RCC 7860 (cell line): ENCODE results near the gene MOGAT2.
A peak's percentile ranks its signal among the peaks of the same experiment; 100 is the strongest.
"Not testable (repeated sequence)": the region's sequence is repeated elsewhere in the genome, so short reads cannot be mapped to it uniquely, and the experiment has no call there.

Experiments
- DNase-seq: peaks from one replicate; pipeline ENCODE4 v3.0.0-alpha.2; 2015; ENCODE audit warnings: low spot score
- FAIRE-seq: peaks from 2 replicates; lab custom pipeline; 2012; peaks lifted over from hg19 to GRCh38; lab: Jason Lieb, UNC

The MOGAT2 gene

GRCh38 chr11:75748729-75749273, 31.2 kb downstream of the MOGAT2 start:
- not testable (repeated sequence) for FAIRE-seq, DNase-seq

GRCh38 chr11:75754933-75755332, 37.3 kb downstream of the MOGAT2 start:
- DNase-seq, FAIRE-seq: not testable (repeated sequence)

GRCh38 chr11:75757651-75758050, 40.0 kb downstream of the MOGAT2 start:
- DNase-seq: no peak
- FAIRE-seq: no peak

GRCh38 chr11:75759832-75760231, 42.2 kb downstream of the MOGAT2 start:
- no peak for DNase-seq
- no peak for FAIRE-seq

- no peak for DNase-seq
- no peak for FAIRE-seq
These were observed 42.6 kb downstream of the MOGAT2 start for GRCh38 chr11:75760243-75760642.

DNA sequence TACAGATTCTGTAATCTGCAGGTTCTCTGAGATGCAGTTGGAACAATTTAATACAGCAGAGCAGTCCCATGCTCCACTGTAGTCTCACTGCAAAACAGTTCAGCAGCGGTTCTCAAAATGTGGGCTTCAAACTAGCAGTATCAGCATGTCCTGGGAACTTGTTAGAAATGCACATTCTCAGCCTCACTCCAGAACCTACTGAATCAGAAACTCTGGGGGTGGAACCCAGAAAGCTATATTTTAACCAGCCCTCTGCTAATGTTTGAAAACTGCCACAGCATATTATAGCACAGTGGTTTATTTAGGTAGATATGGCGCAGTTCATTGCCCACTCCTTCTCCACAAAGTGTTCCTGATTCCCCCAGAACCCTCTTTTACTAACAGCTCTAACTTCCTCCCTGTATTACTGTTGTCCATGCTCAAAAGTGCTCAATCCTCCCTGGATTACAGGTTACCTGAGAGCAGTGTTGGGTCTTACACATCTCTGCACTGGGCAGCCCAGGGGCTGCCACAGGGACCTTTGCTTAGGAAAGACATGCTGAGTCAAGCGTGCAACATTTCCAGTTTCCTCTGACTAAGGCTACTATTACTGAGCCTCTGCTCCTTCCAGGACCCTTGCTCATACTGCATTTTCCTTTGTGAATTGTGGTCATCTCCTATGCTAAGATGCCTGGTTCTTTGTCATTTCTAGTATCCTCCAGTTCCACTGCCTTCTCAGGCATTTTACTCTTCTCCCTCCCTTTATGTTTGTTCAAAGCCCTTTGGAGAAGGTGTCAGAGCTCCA, 43.3 kb downstream of the MOGAT2 start:
- FAIRE-seq (no peak), DNase-seq (peak; percentile 14)

DNA sequence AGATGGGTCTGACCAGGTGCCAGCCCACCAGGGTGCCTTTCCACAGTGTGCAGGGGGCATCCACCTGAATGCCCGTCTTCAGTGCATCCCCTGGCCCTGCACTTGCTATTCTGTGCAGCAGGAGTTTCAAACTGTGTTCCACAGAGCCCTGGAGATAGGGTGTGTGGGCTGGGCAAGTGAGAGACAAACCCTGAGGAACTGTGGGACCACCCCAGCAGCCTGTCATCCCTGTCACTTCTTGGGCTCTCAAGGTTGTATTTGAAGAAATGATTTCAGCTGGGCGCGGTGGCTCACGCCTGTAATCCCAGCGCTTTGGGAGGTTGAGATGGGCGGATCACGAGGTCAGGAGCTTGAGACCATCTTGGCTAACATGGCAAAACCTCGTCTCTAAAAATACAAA, 44.5 kb downstream of the MOGAT2 start:
- no peak for DNase-seq
- FAIRE-seq: no peak

DNA sequence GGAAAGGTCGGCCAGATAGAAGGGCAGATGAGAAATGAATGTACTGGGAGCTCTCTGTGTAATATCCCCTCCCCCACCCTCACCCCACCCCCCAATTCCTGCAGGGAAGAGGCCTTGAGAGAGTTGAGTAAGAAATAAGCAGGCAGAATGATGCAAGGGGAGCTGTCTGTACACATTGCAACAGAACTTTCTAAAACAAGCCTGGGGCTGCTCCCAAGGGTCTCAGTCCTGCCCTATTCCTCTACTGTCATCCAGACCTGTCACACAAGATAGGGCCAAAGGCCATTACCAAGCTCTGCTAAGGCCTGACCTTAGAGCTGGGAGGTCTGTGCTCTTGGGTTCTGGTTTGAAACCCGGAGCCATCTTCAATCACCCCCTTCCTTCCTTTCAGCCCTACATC, 45.2 kb downstream of the MOGAT2 start:
- FAIRE-seq (no peak), DNase-seq (no peak)

DNA sequence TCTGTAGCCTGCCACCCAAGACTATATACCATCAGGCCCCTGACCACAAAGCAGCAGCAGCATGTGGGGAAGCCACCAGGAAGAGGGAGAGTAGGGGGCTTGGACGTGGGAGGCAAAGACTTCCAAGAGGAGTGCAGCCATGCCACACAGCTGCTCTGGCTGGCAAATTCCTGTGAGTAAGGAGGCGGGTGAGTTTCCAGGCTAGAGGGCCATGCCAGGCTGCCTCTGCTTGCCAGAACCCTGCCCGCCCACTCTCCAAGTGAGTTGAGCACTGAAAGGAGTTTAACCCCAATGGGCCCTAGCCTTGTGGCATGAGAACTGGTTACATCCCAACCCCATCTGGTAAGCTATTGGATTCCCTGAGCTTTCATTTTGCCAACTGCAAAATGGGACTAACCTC, 46.2 kb downstream of the MOGAT2 start:
- DNase-seq: no peak
- no peak for FAIRE-seq

- FAIRE-seq (no peak), DNase-seq (no peak)
These were observed 47.5 kb downstream of the MOGAT2 start for GRCh38 chr11:75765116-75765515.

DNA sequence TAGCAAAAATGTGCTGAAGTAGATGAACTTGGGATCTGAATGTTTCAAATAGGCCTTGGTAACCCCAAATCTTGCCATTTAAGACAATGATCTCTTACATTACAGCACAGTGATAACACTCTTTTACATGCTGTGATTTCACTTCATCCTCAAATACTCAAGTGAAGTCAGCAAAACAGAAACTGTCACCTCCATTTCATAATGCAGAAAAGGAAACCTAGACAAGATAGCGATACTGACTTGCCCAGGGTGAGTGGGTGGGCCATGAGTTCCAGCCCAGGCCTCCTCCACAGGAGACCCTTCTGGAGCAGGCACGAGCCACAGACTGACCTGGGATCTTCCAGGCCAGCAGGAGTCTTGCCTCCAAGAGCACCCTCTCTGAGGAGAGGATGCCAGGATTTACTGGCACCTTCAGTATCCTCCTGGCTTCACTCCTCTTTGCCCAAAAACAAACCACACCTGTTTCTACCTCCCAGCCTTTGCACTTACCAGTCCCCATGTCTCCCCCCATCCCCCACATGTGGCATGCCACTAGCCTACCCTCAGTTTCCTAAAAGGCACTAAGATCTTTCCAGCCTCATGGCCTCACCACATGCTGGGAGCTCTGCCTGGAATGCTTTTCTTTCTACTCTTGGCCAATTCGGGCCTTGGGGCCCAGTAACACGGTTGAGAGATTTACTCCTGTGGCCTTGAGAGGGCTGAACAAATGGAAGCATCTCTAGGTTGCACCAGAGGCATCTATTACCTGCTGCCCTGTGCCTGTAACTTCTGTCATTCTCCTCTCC, 49.0 kb downstream of the MOGAT2 start:
- no peak for DNase-seq
- no peak for FAIRE-seq

- FAIRE-seq (no peak), DNase-seq (no peak)
These were observed 49.6 kb downstream of the MOGAT2 start for GRCh38 chr11:75767228-75767572.

GRCh38 chr11:75767793-75768111, 50.1 kb downstream of the MOGAT2 start:
- DNase-seq (no peak), FAIRE-seq (no peak)

DNA sequence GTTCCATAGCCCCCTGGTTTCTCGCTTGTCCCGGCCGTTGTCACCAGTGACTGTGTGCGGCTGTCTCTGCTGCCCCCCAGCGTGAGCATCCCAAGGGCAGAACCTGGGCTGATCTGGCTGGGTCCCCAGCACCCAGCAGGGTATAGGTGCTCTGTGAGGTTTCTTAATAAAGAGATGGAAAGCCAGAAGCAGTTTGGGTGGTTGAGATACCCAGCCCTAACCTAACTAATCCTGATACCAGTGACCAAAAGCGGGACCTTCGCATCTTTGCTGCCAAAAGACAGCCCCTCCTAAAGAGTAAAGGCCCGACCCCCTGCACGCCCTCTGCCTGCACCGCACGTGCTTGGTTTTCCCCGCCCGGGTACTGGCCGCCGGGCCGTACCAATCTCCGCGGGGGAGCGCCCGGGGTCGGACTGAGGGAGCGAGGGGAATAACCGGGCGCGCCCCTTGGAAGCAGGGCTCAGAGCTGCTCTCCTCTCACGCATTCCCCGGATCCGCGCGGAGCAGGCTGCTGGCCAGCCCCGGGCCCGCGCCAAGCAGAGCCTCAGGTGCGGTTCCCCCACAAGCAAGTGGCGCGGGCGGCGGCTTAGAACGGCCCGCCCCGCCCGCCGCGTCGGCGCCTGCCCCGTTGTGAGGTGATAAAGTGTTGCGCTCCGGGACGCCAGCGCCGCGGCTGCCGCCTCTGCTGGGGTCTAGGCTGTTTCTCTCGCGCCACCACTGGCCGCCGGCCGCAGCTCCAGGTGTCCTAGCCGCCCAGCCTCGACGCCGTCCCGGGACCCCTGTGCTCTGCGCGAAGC, 50.7 kb downstream of the MOGAT2 start, which contains the start of gene DGAT2:
Gene DGAT2 (plus strand): TSS at position 667 of the 797 bp plus-strand sequence. CDS start 214 bp downstream, outside the sequence.
- no peak for FAIRE-seq
- DNase-seq: peak; percentile 35

DNA sequence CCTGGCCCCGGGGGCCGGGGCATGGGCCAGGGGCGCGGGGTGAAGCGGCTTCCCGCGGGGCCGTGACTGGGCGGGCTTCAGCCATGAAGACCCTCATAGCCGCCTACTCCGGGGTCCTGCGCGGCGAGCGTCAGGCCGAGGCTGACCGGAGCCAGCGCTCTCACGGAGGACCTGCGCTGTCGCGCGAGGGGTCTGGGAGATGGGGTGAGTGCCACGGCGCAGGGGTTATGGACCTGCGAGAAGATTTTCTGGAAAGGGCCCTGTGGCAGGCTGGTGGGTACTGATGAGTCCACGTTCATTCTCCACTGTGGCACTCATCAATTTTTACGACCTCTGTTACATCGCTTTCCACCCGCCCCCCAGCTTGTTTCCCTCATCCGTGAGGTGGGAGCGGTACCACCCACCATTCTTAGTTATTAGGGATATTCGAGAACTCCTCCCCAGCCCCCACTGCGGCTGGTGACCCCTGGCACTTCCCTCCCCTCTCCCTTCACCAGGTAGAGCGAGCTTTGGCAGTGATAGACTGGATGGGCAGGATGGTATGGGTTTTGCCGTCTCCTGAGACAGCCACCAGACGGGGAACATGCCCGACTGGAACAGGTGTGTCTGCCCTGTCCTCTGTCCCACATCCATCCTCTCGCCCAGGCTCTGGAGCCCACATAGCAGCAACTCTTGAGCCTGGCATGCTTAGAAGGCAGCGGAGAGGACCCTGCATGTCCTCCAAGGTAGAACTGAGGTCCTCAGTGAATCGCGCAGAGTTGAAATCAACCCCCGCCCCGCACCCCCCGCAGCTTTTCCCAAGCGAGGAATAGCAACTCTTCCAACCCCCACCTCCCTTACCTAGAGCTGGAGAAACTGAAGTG, 51.5 kb downstream of the MOGAT2 start:
- FAIRE-seq (no peak), DNase-seq (no peak)

GRCh38 chr11:75770102-75770501, 52.5 kb downstream of the MOGAT2 start:
- DNase-seq (no peak), FAIRE-seq (no peak)

GRCh38 chr11:75771646-75772410, 54.2 kb downstream of the MOGAT2 start:
- DNase-seq: peak; percentile 79
- no peak for FAIRE-seq

DNA sequence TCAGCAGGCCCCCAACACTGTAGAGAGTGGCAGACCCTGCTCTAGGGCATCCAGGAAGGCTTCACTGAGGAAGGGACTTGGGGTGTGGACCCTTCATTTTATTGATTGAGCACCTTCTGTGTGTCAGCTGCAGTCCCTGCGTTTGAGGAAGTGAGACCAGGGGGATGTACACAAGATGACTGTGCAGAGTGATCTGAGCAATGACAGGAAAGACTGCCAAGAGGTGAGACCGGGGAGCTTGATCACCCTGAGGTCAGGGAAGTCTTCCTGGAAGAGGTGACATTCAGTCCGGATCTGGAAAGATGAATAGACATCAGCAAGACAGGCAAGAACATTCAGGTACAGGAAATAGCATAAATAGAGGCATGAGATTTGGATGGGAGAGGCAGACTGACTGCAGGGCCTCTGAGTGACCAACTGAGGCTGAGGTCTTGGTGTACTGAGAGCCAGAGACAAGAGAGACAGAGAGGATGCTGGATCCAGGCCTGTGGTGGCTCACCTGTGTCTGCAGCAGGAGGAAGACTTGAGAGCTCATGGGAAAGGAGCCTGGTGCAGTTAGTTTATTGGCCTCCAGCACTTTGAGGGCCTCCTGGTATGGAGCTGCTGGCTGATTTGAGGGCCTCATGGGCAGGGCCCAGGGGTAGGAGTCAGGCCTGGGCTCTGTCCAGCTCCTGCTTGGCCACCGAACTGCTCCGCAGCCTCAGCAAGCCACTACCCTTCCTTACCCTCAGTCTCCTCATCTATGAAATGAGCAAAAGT, 56.1 kb downstream of the MOGAT2 start:
- DNase-seq (no peak), FAIRE-seq (no peak)

GRCh38 chr11:75775056-75775455, 57.4 kb downstream of the MOGAT2 start:
- DNase-seq (no peak), FAIRE-seq (no peak)
